ENCODE measurements around the gene CRIP1. TPM values are rescaled to one million over a fixed set of nuclear protein-coding genes. Genes with fewer than 3 reads are reported as not detected.

The CRIP1 gene
- total RNA-seq, 1 experiment from 2014 or later = 6.9 TPM

DNA sequence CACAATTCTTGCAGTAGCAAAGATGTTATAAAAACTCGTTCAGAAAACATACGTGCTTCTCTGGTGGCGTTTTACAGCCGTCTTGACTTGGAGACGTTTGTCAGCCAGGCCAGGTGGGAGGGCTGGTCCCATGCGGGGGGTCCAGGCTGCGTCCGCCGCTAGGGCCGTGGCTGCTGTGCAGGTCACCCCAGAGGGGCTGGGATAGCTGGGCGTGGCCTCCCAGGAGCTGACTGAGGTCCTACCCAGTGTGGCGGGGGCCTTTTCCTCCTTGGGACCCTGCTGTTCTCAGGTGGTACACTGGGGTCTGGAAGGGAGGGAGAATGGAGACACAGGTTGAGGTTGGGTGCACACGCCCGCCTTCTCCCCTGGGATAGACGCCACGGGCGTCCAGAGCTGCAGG, 41.8 kb upstream of the CRIP1 start:
- Histone ChIP-seq H2BK5ac (ENCODE audit: insufficient read length, low read length) (no peak overlapping the region), H3K23ac (ENCODE audit: insufficient read length, low read depth, low read length) (no peak overlapping the region), H2AK5ac (ENCODE audit: insufficient read length, low read length) (no peak overlapping the region), H3T11ph (ENCODE audit: low read length) (no peak overlapping the region), H3K27me3 (ENCODE audit: insufficient read depth, low read length) (no peaks in the 10 kb centered on the region), H2BK120ac (ENCODE audit: low read depth, low read length, poor library complexity, severe bottlenecking) (no peak overlapping the region), H3K79me2 (ENCODE audit: insufficient read depth, low read length) (no peaks in the 10 kb centered on the region), H3K23me2 (ENCODE audit: insufficient read length, low read depth, low read length, poor library complexity, severe bottlenecking) (no peaks in the 10 kb centered on the region), H2BK12ac (ENCODE audit: insufficient read length, low read depth, low read length) (no peak overlapping the region), H2AFZ (ENCODE audit: low read length) (no peak overlapping the region), H2BK15ac (ENCODE audit: low read depth, low read length) (no peak overlapping the region), H2BK20ac (ENCODE audit: low read depth, low read length, poor library complexity, severe bottlenecking) (no peak overlapping the region), H3K79me1 (ENCODE audit: insufficient read depth, low read depth, low read length, poor library complexity, severe bottlenecking) (no peaks in the 10 kb centered on the region), H3K56ac (ENCODE audit: insufficient read length, low read depth, low read length) (no peak overlapping the region), H3K9ac (ENCODE audit: extremely low read depth, insufficient read length, low read length) (no peak overlapping the region), H3K14ac (ENCODE audit: insufficient read depth, low read length) (no peak overlapping the region), H3K4me2 (ENCODE audit: insufficient read depth, insufficient read length, low read length) (no peak overlapping the region), H3K4me1 (ENCODE audit: insufficient read depth, low read length) (no peaks in the 10 kb centered on the region), H3K4ac (ENCODE audit: low read depth, low read length) (no peak overlapping the region), H4K20me1 (ENCODE audit: control insufficient read depth, insufficient read depth, insufficient read length) (no peaks in the 10 kb centered on the region), H3K18ac (ENCODE audit: insufficient read length, low read depth, low read length) (no peak overlapping the region), H4K91ac (ENCODE audit: insufficient read length, low read depth, low read length) (no peak overlapping the region), H4K8ac (replicated peaks; ENCODE audit: insufficient read length, low read depth, low read length) (no peak overlapping the region), H3K27ac (ENCODE audit: insufficient read length, low read depth, low read length) (no peak overlapping the region), H3K9me3 (ENCODE audit: control insufficient read depth, low read depth, low read length) (no peaks in the 10 kb centered on the region), H4K5ac (ENCODE audit: insufficient read length, low read depth, low read length) (no peak overlapping the region)
- H3K4me3 Mint-ChIP-seq = no peak overlapping the region
- H3K4me1 Mint-ChIP-seq = no peaks in the 10 kb centered on the region
- H3K9me3 Mint-ChIP-seq = no peaks in the 10 kb centered on the region
- H3K36me3 Mint-ChIP-seq (ENCODE audit: insufficient read depth in 1 of 3, low read depth in 3 of 3) = peaks cover 16 to 37% (median 21%) of the 10 kb centered on the region in 3 experiments; a peak in 6 of 7 replicates
- WGBS (ENCODE audit: extremely low coverage, insufficient read length, low lambda C conversion rate) = no CpG with 5 or more reads among the region's 17 CpGs
- no peaks in the 10 kb centered on the region for H3K27me3 Mint-ChIP-seq (ENCODE audit: low read depth)
- TF ChIP-seq, protein P1, sequence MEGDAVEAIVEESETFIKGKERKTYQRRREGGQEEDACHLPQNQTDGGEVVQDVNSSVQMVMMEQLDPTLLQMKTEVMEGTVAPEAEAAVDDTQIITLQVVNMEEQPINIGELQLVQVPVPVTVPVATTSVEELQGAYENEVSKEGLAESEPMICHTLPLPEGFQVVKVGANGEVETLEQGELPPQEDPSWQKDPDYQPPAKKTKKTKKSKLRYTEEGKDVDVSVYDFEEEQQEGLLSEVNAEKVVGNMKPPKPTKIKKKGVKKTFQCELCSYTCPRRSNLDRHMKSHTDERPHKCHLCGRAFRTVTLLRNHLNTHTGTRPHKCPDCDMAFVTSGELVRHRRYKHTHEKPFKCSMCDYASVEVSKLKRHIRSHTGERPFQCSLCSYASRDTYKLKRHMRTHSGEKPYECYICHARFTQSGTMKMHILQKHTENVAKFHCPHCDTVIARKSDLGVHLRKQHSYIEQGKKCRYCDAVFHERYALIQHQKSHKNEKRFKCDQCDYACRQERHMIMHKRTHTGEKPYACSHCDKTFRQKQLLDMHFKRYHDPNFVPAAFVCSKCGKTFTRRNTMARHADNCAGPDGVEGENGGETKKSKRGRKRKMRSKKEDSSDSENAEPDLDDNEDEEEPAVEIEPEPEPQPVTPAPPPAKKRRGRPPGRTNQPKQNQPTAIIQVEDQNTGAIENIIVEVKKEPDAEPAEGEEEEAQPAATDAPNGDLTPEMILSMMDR (conservative IDR thresholded peaks at IDR 0.05) = no peak
- no peak for DNase-seq
- no peak overlapping the region for H3K27ac Mint-ChIP-seq
